MCF 10A (cell line): Measurements from ENCODE around the gene PHC3. TPM values are rescaled to one million over a fixed set of nuclear protein-coding genes. Genes with fewer than 3 reads are reported as not detected.

Experiments
- BruUV-seq: library from RNA; stranded (reverse); fragments of 400-500 nt; replicated peaks from 2 replicates; lab custom pipeline; 2021; lab: Mats Ljungman, UMichigan
- CTCF ChIA-PET: fragments of 300-600 bp; sonication (Branson Sonifier 250); formaldehyde crosslinking; extraction: SDS; loops from one replicate; lab custom pipeline; 2021; ENCODE audit warnings: antibody characterized with exemption, inconsistent platforms; lab: Yijun Ruan, JAX
- POLR2A ChIA-PET: fragments of 300-600, 350-650 bp; sonication (Branson Sonifier 250); formaldehyde crosslinking; extraction: SDS; loops from one replicate; lab custom pipeline; 2020; ENCODE audit warnings: antibody characterized with exemption, inconsistent platforms; lab: Yijun Ruan, JAX
- DNase-seq: peaks from one replicate; pipeline ENCODE4 v3.0.0-alpha.2; 2018; ENCODE audit not compliant: unreplicated experiment
- H3K27ac Mint-ChIP-seq: one replicate; pipeline ENCODE4 v1.8.0; 2022; ENCODE audit warnings: mild to moderate bottlenecking, low read depth, mixed read lengths; ENCODE audit not compliant: unreplicated experiment
- H3K27me3 Mint-ChIP-seq: one replicate; pipeline ENCODE4 v1.8.0; 2022; ENCODE audit warnings: mixed read lengths; ENCODE audit not compliant: insufficient read depth, unreplicated experiment
- H3K36me3 Mint-ChIP-seq: one replicate; pipeline ENCODE4 v1.8.0; 2022; ENCODE audit warnings: mild to moderate bottlenecking, moderate library complexity, mixed read lengths; ENCODE audit not compliant: insufficient read depth, unreplicated experiment
- H3K4me1 Mint-ChIP-seq: one replicate; pipeline ENCODE4 v1.8.0; 2022; ENCODE audit warnings: mixed read lengths; ENCODE audit not compliant: insufficient read depth, unreplicated experiment
- H3K4me3 Mint-ChIP-seq: one replicate; pipeline ENCODE4 v1.8.0; 2022; ENCODE audit warnings: mild to moderate bottlenecking, moderate library complexity, mixed read lengths; ENCODE audit not compliant: unreplicated experiment
- H3K9me3 Mint-ChIP-seq: one replicate; pipeline ENCODE4 v1.8.0; 2022; ENCODE audit warnings: mixed read lengths; ENCODE audit not compliant: unreplicated experiment
- intact Hi-C: fragments of 100-400 bp; cut with micrococcal nuclease; formaldehyde crosslinking; loops from 2 replicates; pipeline ENCODE4 v1.14.1; 2022
- total RNA-seq: library from RNA; stranded (reverse); gene quantifications from 2 replicates; pipeline ENCODE4 v1.2.3, GENCODE V29; 2022
- TF ChIP-seq, protein P1 (sequence below): fragments of 200-600 bp; IDR thresholded peaks from one replicate; pipeline ENCODE4 v1.8.0; 2022; ENCODE audit warnings: antibody characterized with exemption, mild to moderate bottlenecking; ENCODE audit not compliant: unreplicated experiment

The PHC3 gene
- total RNA-seq, 1 experiment from 2014 or later = 54.3 TPM

DNA sequence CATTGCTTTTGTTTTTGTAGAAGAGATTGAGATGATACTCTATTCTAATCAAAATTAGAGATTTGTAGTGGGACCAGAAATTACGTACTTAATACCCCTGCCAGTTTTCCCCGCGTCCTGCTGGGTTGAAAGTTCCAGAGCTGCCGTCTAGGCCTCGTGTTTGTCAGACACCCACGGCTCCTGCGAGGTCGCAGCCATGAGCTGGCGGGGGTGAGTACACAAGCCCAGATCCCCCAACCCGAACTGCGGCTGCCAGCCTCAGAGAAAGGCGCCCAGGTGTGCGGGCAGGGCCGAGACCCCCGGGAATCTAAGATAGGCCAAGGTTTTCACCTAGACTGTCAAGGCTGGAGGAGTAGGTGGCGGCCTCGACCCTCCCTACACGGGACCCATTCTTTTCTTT lies 117.4 kb downstream of the PHC3 start:
- no peak for DNase-seq
- ChIA-PET POLR2A (no interaction called here), CTCF (no interaction called here)
- peaks cover 10% of the 10 kb centered on the region for H3K36me3 Mint-ChIP-seq
- no peaks in the 10 kb centered on the region for H3K27me3 Mint-ChIP-seq
- intact Hi-C loops = no loop called here
- no TSS peak for BruUV-seq
- no peak overlapping the region for H3K27ac Mint-ChIP-seq
- H3K9me3 Mint-ChIP-seq = peaks cover 7% of the 10 kb centered on the region
- TF ChIP-seq, protein P1, sequence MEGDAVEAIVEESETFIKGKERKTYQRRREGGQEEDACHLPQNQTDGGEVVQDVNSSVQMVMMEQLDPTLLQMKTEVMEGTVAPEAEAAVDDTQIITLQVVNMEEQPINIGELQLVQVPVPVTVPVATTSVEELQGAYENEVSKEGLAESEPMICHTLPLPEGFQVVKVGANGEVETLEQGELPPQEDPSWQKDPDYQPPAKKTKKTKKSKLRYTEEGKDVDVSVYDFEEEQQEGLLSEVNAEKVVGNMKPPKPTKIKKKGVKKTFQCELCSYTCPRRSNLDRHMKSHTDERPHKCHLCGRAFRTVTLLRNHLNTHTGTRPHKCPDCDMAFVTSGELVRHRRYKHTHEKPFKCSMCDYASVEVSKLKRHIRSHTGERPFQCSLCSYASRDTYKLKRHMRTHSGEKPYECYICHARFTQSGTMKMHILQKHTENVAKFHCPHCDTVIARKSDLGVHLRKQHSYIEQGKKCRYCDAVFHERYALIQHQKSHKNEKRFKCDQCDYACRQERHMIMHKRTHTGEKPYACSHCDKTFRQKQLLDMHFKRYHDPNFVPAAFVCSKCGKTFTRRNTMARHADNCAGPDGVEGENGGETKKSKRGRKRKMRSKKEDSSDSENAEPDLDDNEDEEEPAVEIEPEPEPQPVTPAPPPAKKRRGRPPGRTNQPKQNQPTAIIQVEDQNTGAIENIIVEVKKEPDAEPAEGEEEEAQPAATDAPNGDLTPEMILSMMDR = no peak
- no peaks in the 10 kb centered on the region for H3K4me1 Mint-ChIP-seq
- H3K4me3 Mint-ChIP-seq = no peak overlapping the region

DNA sequence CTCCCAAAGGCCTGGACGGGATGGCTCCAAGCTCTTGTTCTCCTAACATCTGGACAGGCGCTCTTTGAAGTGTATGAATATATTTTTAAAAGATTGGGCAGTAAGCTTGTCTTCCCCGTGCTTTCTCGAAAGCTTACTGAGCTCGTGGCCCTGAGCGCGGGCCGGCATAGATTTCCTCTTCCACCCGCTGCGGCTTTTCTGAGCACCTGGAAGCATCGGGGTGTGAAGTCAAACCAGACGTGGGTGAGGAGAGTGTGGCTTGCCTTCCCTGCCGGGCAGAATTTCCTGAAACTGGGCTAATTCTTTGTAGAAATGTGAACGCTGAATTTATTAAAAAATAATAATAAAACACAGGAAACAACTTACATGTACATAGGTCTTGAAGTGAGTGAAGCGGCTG lies 117.8 kb downstream of the PHC3 start:
- ChIA-PET CTCF (interaction anchor here (0.7 kb wide), 1 partner anchor 394 kb away, joined by 5 read pairs; no protein-coding TSS in a partner anchor), POLR2A (no interaction called here)
- intact Hi-C loops = no loop called here
- BruUV-seq = no TSS peak
- DNase-seq = no peak
- Mint-ChIP-seq H3K4me3 (no peak overlapping the region), H3K27me3 (no peaks in the 10 kb centered on the region), H3K36me3 (peaks cover 10% of the 10 kb centered on the region), H3K27ac (no peak overlapping the region), H3K4me1 (no peaks in the 10 kb centered on the region), H3K9me3 (peaks cover 7% of the 10 kb centered on the region)
- TF ChIP-seq, protein P1 = no peak

DNA sequence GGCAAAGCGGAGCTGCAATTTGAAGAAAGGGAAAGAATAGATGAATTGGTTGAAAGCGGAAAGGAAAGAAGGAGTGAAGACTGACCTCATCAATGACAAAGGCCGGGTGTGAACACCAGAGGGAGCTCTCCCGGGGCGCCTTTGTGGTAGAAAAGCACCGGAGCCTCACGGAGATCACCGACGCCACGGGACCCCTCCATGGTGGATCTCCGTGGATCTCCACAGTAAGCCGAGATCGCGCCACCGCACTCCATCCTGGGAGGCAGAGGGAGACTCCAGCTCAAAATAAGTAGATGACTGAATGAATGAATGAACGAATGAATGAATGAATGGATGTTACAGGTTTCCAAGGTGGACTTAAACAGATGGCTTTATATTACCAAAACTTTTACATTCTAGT lies 118.8 kb downstream of the PHC3 start:
- H3K4me3 Mint-ChIP-seq = no peak overlapping the region
- DNase-seq = no peak
- peaks cover 6% of the 10 kb centered on the region for H3K36me3 Mint-ChIP-seq
- TF ChIP-seq, protein P1 = no peak
- no peaks in the 10 kb centered on the region for H3K4me1 Mint-ChIP-seq
- BruUV-seq = no TSS peak
- peaks cover 7% of the 10 kb centered on the region for H3K9me3 Mint-ChIP-seq
- intact Hi-C loops = no loop called here
- no peak overlapping the region for H3K27ac Mint-ChIP-seq
- CTCF ChIA-PET = interaction anchor here (0.6 to 0.9 kb wide), 4 partner anchors 8 to 241 kb away, joined by 3 to 5 read pairs (median 4); no protein-coding TSS in a partner anchor
- H3K27me3 Mint-ChIP-seq = no peaks in the 10 kb centered on the region
- POLR2A ChIA-PET = no interaction called here

DNA sequence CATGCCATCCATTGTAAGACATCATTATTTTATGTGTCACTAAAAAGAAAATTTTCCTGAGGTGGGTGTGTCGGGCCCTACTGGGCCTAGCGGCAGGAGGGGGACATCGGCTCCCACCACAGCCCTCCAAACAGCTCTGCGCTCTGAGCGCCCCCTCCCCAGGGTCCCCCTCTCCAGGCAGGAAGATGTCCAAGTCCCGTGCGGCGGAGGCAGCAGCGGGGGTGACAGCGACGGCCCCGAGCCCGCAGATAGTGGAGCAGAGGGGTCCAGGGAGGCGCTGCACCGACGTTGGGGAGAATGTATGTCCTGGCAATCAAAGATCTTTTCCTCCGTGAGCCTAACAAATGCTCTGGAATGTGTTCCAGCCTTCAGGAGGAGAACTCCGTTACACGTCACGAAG lies 119.5 kb downstream of the PHC3 start:
- TF ChIP-seq, protein P1 = no peak
- Mint-ChIP-seq H3K27me3 (no peaks in the 10 kb centered on the region), H3K9me3 (peaks cover 7% of the 10 kb centered on the region), H3K36me3 (peaks cover 6% of the 10 kb centered on the region), H3K27ac (no peak overlapping the region), H3K4me1 (no peaks in the 10 kb centered on the region), H3K4me3 (no peak overlapping the region)
- CTCF ChIA-PET = interaction anchor here (0.6 to 0.9 kb wide), 3 partner anchors 9 to 80 kb away, joined by 3 to 4 read pairs (median 3); no protein-coding TSS in a partner anchor
- no peak for DNase-seq
- POLR2A ChIA-PET = no interaction called here
- intact Hi-C loops = no loop called here
- no TSS peak for BruUV-seq
